Stimulated activated CD8-positive, alpha-beta memory T cell treated with anti-CD3 and anti-CD28 coated beads, Interleukin-4, amount 100 ng/mL, for 4 hours (primary cell): ENCODE results near the gene UIMC1.
"Not testable (repeated sequence)": the region's sequence is repeated elsewhere in the genome, so short reads cannot be mapped to it uniquely, and the experiment has no call there.

ENCODE experiments used
- DNase-seq, 2 donors: peaks; one replicate each; pipeline ENCODE4 v3.0.0-alpha.2; 2020; ENCODE audit warnings: low read depth in 2 of 2, low spot score in 1 of 2

The UIMC1 gene

DNA sequence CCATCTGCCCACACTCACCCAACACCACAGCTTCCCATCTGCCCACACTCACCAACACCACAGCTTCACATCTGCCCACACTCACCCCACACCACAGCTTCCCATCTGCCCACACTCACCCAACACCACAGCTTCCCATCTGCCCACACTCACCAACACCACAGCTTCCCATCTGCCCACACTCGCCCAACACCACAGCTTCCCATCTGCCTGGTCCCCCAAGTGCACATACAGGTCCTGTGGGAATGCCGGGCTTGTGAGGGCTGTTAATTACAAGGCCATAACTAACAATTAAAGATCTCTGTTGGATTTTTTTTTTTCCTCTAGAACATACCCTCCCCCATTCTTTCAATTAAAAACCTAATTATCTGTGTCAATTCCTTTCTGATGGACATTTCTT, 133.6 kb downstream of the UIMC1 start:
- not testable (repeated sequence) for DNase-seq

DNA sequence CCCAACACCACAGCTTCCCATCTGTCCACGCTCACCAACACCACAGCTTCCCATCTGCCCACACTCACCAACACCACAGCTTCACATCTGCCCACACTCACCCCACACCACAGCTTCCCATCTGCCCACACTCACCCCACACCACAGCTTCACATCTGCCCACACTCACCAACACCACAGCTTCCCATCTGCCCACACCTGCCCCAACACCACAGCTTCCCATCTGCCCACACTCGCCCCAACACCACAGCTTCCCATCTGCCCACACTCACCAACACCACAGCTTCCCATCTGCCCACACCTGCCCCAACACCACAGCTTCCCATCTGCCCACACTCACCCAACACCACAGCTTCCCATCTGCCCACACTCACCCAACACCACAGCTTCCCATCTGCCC, 134.0 kb downstream of the UIMC1 start:
- not testable (repeated sequence) for DNase-seq

DNA sequence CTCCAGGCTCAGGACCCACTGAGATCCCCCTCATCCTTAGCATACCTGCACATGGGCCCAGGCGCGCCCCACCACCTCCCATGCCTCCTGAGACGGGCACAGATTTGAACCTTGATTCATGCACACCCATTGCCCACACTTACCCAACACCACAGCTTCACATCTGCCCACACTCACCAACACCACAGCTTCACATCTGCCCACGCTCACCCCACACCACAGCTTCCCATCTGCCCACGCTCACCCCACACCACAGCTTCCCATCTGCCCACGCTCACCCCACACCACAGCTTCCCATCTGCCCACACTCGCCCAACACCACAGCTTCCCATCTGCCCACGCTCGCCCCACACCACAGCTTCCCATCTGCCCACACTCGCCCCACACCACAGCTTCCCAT, 135.9 kb downstream of the UIMC1 start:
- not testable (repeated sequence) for DNase-seq

DNA sequence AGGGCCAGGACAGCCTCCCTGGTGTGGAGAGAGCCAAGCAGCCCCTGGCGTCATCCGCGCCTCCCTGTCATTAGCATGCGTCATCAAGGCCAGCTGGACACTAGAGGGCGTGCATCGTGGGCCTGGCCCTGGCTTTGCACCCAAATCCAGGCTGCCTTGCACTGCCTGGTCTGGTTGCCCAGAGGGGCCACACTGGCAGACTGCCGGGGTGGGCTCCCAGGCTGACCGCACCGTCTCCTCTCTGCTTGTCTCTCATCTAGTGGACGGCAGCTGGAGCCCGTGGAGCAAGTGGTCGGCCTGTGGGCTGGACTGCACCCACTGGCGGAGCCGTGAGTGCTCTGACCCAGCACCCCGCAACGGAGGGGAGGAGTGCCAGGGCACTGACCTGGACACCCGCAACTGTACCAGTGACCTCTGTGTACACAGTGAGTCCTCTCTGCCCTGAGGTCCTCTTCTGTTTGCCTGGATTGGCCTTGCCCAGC, 136.4 kb downstream of the UIMC1 start:
- no peak for DNase-seq

DNA sequence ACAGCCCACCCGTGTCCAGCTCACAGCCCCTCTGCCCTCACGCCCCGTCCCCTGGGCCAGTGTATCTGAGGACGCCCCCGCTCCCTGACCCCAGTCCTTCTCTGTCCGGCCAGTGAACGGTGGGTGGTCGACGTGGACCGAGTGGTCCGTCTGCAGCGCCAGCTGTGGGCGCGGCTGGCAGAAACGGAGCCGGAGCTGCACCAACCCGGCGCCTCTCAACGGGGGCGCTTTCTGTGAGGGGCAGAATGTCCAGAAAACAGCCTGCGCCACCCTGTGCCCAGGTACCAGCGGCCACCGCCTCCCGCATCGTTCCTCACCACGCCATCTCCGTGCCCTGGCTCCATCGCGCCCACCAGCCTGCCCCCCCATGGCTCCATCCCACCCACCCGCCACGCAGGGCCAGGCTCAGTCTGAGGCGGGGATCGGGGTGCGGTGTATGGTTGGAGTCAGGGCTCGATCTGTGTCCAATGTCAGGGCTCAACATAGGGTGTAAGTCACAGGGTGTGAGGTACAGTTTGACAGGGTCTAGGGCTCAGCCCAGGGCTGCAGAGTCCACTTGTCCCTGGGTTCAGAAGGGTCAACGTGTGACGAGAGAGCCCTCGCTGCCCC, 137.0 kb downstream of the UIMC1 start:
- no peak for DNase-seq

DNA sequence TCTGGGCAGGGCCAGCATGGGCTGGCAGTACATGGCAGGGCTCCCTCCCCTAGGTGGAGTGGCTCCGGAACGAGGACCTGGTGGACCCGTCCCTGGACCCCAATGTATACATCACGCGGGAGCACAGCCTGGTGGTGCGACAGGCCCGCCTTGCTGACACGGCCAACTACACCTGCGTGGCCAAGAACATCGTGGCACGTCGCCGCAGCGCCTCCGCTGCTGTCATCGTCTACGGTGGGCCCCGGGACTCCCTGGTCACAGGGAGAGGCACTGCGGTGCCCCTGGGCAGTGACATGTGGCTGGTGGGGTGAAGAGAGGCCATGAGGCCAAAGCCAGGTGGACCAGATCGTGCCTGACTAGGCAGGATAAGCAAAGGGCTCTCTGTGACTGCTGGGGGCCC, 137.8 kb downstream of the UIMC1 start:
- no peak for DNase-seq

DNA sequence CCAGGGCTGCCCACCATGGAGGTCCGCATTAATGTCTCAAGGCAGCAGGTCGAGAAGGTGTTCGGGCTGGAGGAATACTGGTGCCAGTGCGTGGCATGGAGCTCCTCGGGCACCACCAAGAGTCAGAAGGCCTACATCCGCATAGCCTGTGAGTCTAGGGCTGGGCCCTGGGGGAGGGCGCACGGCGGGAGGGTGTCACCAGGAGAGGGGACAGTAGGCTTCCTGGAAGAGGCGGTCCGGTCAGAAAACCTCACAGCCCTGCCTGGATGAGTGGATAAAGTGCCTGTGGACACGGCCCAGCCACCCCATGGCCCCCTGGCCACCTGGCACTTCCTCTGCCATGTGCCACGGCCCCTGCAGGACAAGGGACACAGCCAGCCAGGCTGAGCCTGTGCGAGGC, 138.5 kb downstream of the UIMC1 start:
- no peak for DNase-seq

DNA sequence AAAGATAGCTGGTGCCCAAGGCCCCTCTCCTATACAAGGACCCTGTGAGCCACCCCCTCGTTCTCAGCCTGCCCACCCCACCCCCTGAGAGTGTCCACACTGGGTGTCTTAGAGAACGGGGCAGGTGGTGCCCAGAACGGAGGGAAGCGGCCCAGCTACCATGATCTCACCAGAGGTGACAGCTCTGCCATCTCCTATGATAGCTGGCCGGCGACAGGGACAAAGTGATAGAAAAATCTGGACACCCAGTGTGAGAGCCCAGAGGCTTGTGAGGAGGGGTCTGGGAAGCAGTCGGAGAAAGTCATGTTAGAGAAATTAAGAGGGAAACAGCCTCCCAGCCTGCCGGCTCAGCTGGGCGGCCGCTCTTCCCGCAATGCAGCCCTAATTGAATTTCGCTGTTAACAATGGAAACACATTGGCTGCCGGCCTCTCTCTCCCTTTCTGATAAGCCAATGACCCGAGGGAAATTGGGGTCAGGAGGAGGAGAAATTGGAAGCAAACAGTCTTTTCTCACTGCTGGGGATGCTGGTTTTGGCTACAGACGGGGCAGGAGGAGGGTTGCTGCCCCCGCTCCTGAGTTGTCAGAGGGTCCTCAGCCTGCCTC, 139.8 kb downstream of the UIMC1 start:
- DNase-seq, result no peak

DNA sequence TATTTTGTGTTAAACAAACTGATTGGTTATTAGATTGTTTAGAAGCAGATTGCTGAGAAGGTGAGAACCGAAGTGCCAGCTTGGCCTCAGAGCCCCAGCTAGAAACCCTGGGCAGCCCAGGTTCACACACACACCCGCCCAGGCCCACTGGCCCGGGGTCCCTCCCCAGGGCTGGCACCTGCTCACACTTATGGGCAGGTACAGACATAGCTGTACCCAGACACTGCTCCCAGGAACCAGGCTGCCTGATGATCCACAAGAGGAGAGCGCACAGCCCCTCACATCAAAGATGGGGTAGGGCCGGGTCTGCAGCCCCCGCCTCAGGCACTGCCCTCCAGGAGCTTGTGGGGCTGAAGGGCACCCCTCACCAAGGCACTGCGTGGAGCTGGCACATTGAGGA, 140.6 kb downstream of the UIMC1 start:
- no peak for DNase-seq

DNA sequence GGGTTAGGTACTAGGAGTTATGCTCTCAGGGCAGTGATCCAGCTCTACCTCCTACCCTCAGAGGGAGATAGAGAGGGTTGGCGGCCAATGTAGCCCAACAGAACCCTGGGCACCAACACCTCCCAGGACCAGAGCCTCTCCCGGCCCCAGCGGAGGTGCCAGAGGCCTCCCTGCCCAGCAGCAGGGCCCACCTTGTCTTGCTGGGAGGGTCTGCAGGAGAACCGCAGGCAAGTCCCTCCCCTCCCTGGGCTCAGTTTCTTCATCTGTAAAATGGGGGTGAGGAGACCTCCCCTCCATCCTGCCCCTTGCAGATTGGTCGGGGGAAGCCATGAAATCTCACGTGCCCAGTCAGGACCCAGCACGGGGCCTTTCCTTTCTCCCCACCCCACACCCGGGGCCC, 141.8 kb downstream of the UIMC1 start:
- DNase-seq, result no peak

DNA sequence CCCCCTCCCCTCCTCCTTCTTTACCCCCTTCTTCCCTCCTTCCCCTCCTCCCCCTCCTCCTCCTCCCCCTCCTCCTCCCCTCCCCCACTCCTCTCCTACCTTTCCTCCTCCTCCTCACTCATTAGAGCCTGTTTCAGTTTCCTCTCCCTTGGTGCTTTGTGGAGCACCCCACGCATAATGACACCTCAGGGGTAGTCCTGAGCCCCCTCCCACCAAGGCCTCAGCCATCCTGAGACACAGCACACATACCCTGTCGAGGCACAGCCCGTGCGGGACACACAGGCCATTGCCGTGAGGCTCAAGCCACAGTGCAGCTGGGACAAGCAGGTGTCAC, 142.8 kb downstream of the UIMC1 start:
- DNase-seq, result no peak

DNA sequence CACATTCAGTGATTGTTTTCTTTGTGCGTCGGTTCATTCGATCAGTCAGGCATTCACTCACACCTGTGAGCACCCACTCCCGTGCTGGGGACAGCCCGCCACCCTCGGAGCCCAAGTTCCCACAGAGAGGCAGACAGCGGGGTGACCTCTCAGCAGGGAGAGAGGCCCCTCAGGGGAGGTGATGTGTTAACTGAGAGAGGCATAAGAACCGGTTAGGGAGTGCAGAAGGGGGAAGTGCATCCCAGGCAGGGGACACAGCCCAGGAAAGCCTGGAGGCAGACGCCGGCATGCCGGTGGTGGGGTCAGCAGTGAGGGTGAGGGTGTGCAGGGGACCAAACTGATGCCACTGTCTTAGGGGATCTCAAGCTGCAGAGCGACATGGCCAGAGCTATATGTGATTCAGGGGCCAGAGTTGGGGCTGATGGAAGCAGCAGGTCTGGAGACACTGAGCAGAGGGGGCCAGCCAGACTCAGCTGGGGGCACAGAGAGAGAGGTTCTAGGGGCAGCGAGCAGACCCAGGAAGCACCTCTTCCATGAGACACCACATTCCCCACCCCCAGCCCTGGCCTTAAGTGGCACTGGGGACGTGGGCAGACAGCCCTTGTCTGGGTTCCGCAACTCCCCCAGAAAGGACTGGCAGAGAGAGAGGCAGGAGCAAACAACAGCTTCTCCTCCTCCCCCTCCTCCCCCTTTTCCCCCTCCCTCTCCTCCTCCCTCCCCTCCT, 143.4 kb downstream of the UIMC1 start:
- DNase-seq, result no peak

DNA sequence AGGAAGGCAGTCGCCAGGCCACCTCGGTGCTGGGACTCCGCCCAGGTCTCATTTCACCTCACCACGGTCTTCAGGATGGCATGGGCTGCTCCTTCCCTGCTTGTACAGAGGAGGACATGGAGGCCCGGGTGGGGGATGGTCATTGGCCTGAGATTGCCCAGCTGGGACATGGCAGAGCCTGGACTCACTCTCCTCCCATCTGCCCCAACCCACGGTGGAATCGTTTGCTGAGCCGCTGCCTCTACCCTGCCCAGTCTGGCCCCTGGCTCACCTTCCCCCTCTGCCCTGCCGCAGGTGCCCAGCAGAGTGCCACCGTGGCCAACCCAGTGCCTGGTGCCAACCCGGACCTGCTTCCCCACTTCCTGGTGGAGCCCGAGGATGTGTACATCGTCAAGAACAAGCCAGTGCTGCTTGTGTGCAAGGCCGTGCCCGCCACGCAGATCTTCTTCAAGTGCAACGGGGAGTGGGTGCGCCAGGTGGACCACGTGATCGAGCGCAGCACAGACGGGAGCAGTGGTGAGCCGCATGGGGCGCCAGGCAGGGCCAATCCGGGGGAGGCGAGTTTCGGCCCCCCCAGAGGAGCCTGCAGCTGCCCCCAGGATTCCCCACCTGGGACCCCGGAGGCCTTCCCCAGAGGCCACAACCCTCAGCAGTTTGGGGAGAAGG, 144.1 kb downstream of the UIMC1 start:
- DNase-seq, result no peak

DNA sequence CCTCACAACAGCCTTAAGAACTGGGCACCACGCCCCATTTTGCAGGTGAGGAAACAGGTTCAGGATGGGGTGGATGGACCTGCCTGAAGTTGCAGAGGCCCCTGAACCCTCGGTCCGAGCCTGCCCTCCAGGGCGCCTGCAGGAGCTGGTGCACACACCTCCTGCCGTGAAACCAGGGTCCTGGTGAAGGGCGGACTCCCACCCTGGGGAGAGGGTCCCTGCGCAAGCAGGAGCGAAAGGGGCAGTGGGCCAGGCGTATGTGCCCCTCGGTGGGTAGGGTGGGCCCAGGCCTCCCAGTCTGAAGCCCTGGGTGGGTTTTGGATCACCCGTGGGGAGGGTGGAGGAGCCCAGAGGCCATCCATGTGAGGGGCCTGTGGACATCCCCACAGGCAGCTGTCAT, 145.3 kb downstream of the UIMC1 start:
- DNase-seq, result no peak

DNA sequence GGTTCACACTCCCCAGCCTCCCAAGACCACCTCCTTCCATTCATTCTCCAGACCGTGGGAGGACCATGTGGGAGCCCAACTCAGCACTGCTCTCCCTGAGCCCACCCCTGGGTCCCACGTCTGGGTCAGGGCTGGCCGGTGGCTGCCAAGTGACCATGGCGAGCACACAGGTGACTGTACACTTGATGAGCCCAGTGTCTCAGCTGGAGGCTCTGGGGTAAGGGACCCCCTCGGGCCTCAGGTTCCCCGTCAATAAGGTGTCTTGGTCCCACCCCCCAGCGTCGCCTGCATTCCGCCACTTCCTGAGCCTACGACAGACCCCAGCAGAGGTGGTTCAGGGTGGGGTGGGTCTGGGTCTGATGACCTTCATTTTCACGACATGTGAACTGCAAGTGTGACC, 146.2 kb downstream of the UIMC1 start:
- DNase-seq, result no peak

DNA sequence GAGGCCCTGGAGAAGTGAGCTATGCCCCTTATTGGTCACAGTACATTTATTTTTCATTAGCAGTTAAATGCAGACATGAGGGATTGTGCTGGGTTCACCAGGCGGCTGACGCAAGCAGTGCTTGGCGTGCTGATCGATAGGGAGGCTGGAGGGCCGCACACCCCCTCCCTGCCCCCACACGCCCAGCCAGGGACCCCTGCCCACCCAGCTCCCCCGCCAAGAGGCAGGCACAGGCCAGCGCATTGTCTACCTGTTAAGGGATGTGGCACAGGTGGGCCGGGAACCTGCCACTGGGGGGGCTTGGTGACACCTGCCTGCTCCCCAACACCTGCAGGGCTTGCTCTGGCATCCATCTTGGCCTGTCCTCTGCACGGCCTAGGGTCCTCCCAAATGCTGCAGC, 146.7 kb downstream of the UIMC1 start:
- no peak for DNase-seq

DNA sequence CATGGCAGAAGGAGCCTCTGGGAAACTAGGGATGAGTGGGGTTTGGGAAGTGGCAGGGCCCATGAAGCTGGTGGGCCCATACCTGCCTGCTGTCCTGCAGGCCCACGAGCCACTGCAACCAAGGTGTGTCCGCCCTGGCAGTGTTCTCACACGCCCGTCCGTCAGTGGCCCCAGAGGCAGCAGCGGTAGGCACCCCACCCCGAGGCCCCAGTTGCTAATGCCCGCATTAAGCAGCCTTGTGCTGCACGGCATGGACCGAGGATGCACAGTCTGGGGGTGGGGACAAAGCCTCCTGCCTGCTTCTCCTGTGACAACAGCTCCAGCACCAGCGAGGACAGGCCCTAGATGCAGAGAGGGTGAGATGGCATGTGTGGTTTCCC, 148.7 kb downstream of the UIMC1 start:
- no peak for DNase-seq

DNA sequence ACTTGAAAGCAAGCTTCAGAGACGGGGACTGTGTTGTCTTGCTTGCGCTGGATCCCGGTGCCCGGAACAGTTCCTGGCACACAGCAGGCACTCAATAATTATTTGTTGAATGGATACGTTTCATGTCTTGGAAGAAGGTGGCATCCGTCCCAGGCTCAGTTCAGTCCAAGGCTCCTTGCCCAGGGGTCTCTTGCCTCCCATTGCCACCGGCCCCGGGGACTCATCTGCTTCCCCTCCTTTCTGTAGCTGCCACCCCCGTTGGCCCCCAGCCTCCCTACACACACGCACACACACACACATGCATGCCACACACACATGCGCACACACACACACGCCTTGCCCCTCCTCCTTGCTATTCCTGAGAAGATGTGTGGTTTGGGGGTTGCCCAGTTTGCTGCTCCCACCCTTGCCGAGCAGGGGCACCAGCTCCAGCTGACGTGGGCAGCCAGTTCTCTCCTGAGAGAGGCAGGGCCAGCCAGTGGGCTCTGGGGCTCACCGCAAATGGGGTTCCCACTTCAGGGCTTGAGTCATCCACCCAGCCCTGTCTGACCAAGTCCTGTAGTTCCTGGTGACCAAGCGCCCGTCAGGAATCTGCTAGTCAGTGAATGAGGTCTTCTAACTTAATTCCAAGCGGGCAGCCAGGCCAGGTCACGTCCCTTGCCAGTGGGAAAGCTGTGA, 149.2 kb downstream of the UIMC1 start:
- no peak for DNase-seq

DNA sequence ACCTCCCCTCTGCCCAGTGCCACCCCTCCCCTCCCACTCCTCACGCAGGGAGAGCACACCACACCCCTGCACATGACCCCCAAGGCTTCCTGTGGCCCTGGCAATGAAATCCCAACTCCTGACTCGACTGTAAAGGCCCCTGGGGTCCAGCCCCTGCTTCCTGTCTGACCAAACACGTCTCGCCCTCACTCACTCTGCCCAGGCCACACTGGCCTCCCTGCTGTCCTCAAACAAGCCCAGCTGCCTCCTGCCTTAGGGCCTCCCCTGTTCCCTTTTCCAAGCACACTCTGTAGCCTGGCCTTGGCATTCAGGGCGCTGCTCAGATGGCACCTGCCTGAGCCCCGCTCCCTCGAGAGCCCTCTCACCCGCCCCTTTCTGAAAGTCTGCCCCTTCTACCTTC, 149.8 kb downstream of the UIMC1 start:
- no peak for DNase-seq

DNA sequence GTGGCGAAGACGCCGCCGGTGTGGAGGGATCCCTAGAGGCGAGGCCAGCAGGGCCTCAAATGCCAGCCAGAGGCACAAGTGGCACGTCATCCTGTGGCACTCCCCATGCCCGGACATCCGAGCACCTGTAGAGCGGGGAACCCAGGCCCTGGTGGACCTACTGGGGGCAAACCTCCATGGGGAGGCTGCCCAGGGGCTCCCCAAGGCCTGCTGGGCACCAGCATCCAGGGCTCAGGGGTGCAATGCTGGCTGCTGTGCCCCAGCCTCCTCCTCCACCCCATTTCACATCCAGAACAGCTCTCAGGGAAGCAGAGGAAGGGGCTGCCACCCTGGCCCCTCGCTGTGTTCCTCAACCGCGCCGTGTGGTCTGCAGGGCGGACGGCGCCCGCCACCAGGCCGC, 151.0 kb downstream of the UIMC1 start:
- DNase-seq, result no peak
